SK-N-SH (cell line): ENCODE measurements around the gene ALPK3. TPM values are rescaled to one million over a fixed set of nuclear protein-coding genes. Genes with fewer than 3 reads are reported as not detected.

ENCODE experiments used
- CTCF ChIA-PET: fragments of 300-600, 350-600 bp; formaldehyde crosslinking; extraction: SDS; loops from one replicate; lab custom pipeline; 2021; lab: Yijun Ruan, JAX
- POLR2A ChIA-PET: fragments of 350-600 bp; sonication (Branson Sonifier 250); formaldehyde crosslinking; extraction: SDS; loops from one replicate; lab custom pipeline; 2020; ENCODE audit warnings: antibody characterized with exemption, inconsistent platforms; lab: Yijun Ruan, JAX
- DNase-seq: peaks from one replicate; pipeline ENCODE4 v3.0.0; 2012
- H2AFZ ChIP-seq: fragments of 200-600 bp; sonication (generic); 2 replicates; pipeline ENCODE4 v1.8.1; 2016; ENCODE audit warnings: antibody characterized with exemption, mild to moderate bottlenecking, low read depth
- H3F3A ChIP-seq: fragments of 200-600 bp; sonication (generic); replicated peaks from 2 replicates; pipeline ENCODE3; 2016; ENCODE audit warnings: antibody characterized with exemption, mild to moderate bottlenecking; ENCODE audit not compliant: insufficient read depth
- H3K27ac ChIP-seq, 2 experiments: fragments of 200-500 bp in 1 of 2; fragments of 200-600 bp in 1 of 2; sonication (Bioruptor generic) in 1 of 2; sonication (generic), shearing (Covaris generic) in 1 of 2; 2 replicates each; pipeline versions ENCODE4 v1.5.1 to v1.6.1; 2014 to 2016; ENCODE audit warnings: low read depth in 2 of 2, inconsistent platforms in 1 of 2, low read length in 1 of 2, mild to moderate bottlenecking in 1 of 2, mixed read lengths in 1 of 2
- H3K27me3 ChIP-seq: fragments of 200-600 bp; sonication (generic), shearing (Covaris generic); 2 replicates; pipeline ENCODE4 v1.6.1; 2016; ENCODE audit warnings: mixed run types; ENCODE audit not compliant: insufficient read depth
- H3K36me3 ChIP-seq, 2 experiments: fragments of 200-500 bp in 1 of 2; fragments of 200-600 bp in 1 of 2; sonication (Bioruptor generic) in 1 of 2; sonication (generic) in 1 of 2; replicated peaks in 1 of 2; 2 replicates each; pipeline versions ENCODE3 to v1.5.1; 2014 to 2016; ENCODE audit warnings: low read length in 1 of 2, mild to moderate bottlenecking in 1 of 2; ENCODE audit not compliant: insufficient read depth in 2 of 2, control insufficient read depth in 1 of 2
- H3K4me1 ChIP-seq, 2 experiments: fragments of 200-500 bp in 1 of 2; fragments of 200-600 bp in 1 of 2; sonication (Bioruptor generic) in 1 of 2; sonication (generic), shearing (Covaris generic) in 1 of 2; 2 replicates each; pipeline versions ENCODE4 v1.5.1 to v1.6.1; 2014 to 2016; ENCODE audit warnings: low read depth in 1 of 2, low read length in 1 of 2, mixed run types in 1 of 2; ENCODE audit not compliant: insufficient read depth in 2 of 2, control insufficient read depth in 1 of 2
- H3K4me2 ChIP-seq: fragments of 200-600 bp; sonication (generic), shearing (Covaris generic); 2 replicates; pipeline ENCODE4 v1.6.1; 2017; ENCODE audit warnings: mixed run types
- H3K4me3 ChIP-seq, 2 experiments: fragments of 200-500 bp in 1 of 2; fragments of 200-600 bp in 1 of 2; sonication (Bioruptor generic) in 1 of 2; sonication (generic), shearing (Covaris generic) in 1 of 2; 2 replicates each; pipeline versions ENCODE4 v1.5.1 to v1.8.1; 2014 to 2016; ENCODE audit warnings: low read depth in 2 of 2, inconsistent platforms in 1 of 2, low read length in 1 of 2, mild to moderate bottlenecking in 1 of 2, mixed read lengths in 1 of 2, moderate library complexity in 1 of 2
- H3K79me2 ChIP-seq: fragments of 200-600 bp; sonication (generic); 2 replicates; pipeline ENCODE4 v1.8.1; 2017; ENCODE audit warnings: mild to moderate bottlenecking; ENCODE audit not compliant: insufficient read depth
- H3K9ac ChIP-seq: fragments of 200-600 bp; sonication (generic); 2 replicates; pipeline ENCODE4 v1.6.1; 2017; ENCODE audit warnings: mixed run types
- H3K9me2 ChIP-seq: fragments of 200-600 bp; sonication (generic); 2 replicates; pipeline ENCODE4 v1.6.1; 2017; ENCODE audit warnings: mixed run types
- H3K9me3 ChIP-seq: fragments of 200-600 bp; sonication (generic); 2 replicates; pipeline ENCODE4 v1.6.1; 2017; ENCODE audit warnings: mixed run types, mild to moderate bottlenecking, moderate library complexity
- H4K20me1 ChIP-seq: fragments of 200-600 bp; sonication (generic); 2 replicates; pipeline ENCODE4 v1.6.1; 2017; ENCODE audit warnings: mild to moderate bottlenecking, mixed run types; ENCODE audit not compliant: insufficient read depth
- CHD2 ChIP-seq: fragments of 150-350 bp; IDR thresholded peaks from 2 replicates; pipeline ENCODE4 v1.6.1; 2018; ENCODE audit warnings: low read length; ENCODE audit not compliant: partially characterized antibody
- IRF3 ChIP-seq: fragments of 150-350 bp; IDR thresholded peaks from 2 replicates; pipeline ENCODE4 v1.6.1; 2016; ENCODE audit warnings: mild to moderate bottlenecking, low read depth, low read length
- MXI1 ChIP-seq: IDR thresholded peaks from 2 replicates; pipeline ENCODE4 v1.6.1; 2012; ENCODE audit warnings: mild to moderate bottlenecking, low read depth, low read length, improper control_type of control experiment
- NRF1 ChIP-seq: IDR thresholded peaks from 2 replicates; pipeline ENCODE4 v1.6.1; 2012; ENCODE audit warnings: low read depth, mild to moderate bottlenecking, low read length
- RCOR1 ChIP-seq: fragments of 150-350 bp; IDR thresholded peaks from 2 replicates; pipeline ENCODE4 v1.6.1; 2017; ENCODE audit warnings: antibody characterized with exemption, low read length
- RXRA ChIP-seq: IDR thresholded peaks from 2 replicates; pipeline ENCODE4 v1.4.0; 2012; ENCODE audit warnings: low read depth, mild to moderate bottlenecking, borderline replicate concordance
- TEAD4 ChIP-seq: IDR thresholded peaks from 2 replicates; pipeline ENCODE4 v1.4.0; 2012; ENCODE audit warnings: mild to moderate bottlenecking, borderline replicate concordance; ENCODE audit not compliant: insufficient read depth
- WGBS: methylation state at CpG from one replicate; pipeline ENCODE4 v1.1.6; 2017; ENCODE audit warnings: low lambda C conversion rate; 5-methylcytosine and 5-hydroxymethylcytosine counted together
- polyA plus RNA-seq, 3 experiments: library from polyadenylated mRNA; depleted of rRNA; stranded (reverse); fragments of >200 nt; gene quantifications; 2 replicates each; pipeline ENCODE4 v1.2.3, GENCODE V29; 2012
- TF ChIP-seq, protein P1 (sequence below): fragments of 200-600 bp; sonication (generic); IDR thresholded peaks from 2 replicates; pipeline ENCODE4 v1.6.1; 2017; ENCODE audit warnings: antibody characterized with exemption, mild to moderate bottlenecking, moderate library complexity

Gene ALPK3
- polyA plus RNA-seq, 1 of the 3 experiments (the other 2 are of a cell fraction), result 0.16 TPM

GRCh38 chr15:84880007-84880406 lies 62.9 kb downstream of the ALPK3 start:
- Histone ChIP-seq H3K27me3 (no peaks in the 10 kb centered on the region), H3K79me2 (no peaks in the 10 kb centered on the region), H3K36me3 (no peaks in the 10 kb centered on the region), H3K4me2 (no peak overlapping the region), H3F3A (no peaks in the 10 kb centered on the region), H3K27ac (no peak overlapping the region), H3K4me1 (peaks cover 0 to 3% of the 10 kb centered on the region in 2 experiments; a peak in 1 of 4 replicates), H4K20me1 (no peaks in the 10 kb centered on the region), H2AFZ (no peak overlapping the region), H3K9me2 (no peaks in the 10 kb centered on the region), H3K9ac (no peak overlapping the region), H3K9me3 (no peaks in the 10 kb centered on the region), H3K4me3 (no peak overlapping the region)
- ChIA-PET POLR2A (no interaction called here), CTCF (interaction anchor here (0.9 kb wide), 1 partner anchor 35 kb away, joined by 3 read pairs; no protein-coding TSS in a partner anchor)
- TF ChIP-seq MXI1, result no peak
- TF ChIP-seq, protein P1, sequence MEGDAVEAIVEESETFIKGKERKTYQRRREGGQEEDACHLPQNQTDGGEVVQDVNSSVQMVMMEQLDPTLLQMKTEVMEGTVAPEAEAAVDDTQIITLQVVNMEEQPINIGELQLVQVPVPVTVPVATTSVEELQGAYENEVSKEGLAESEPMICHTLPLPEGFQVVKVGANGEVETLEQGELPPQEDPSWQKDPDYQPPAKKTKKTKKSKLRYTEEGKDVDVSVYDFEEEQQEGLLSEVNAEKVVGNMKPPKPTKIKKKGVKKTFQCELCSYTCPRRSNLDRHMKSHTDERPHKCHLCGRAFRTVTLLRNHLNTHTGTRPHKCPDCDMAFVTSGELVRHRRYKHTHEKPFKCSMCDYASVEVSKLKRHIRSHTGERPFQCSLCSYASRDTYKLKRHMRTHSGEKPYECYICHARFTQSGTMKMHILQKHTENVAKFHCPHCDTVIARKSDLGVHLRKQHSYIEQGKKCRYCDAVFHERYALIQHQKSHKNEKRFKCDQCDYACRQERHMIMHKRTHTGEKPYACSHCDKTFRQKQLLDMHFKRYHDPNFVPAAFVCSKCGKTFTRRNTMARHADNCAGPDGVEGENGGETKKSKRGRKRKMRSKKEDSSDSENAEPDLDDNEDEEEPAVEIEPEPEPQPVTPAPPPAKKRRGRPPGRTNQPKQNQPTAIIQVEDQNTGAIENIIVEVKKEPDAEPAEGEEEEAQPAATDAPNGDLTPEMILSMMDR, result no peak
- TF ChIP-seq RCOR1, result no peak
- DNase-seq, result no peak
- 84% methylated on average over 3 of the region's 3 CpGs for WGBS

DNA sequence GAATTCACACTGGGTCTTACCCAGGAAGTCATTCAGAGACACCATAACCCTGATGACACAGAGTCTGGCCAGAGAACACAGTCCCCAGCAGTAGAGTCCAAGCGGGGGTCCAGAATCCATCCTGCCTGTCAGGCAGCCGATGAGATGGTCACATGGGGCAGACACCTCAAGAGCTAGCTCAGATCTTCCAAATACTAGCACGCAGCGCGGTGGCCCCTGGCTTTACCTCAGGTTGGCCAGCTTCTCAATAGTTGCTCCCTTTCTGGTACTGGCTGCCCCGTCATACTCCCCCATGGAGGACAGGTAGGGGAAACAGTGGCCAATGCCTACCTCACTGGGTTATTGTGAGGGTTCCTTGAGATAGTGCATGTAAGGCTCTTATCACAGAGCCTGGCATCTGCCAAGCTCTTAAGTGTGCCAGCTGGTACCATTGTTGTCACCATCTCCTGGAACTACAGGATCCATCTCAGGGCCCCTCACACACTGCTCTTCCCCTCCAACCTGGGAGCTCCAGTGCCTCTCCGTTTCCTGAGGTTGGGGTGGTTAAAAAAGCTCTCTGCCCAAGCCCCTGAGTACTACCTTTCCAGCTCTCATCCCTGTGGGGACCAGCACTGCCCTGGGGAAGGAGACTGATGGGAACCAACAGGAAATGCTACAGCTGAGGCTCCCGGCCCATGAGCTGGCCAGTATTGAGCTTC lies 63.8 kb downstream of the ALPK3 start:
- POLR2A ChIA-PET, result no interaction called here
- Histone ChIP-seq H3K27ac (no peak overlapping the region), H4K20me1 (no peaks in the 10 kb centered on the region), H3K4me2 (no peak overlapping the region), H3K36me3 (no peaks in the 10 kb centered on the region), H3F3A (no peaks in the 10 kb centered on the region), H3K79me2 (no peaks in the 10 kb centered on the region), H2AFZ (no peak overlapping the region), H3K27me3 (no peaks in the 10 kb centered on the region), H3K9me3 (no peaks in the 10 kb centered on the region)
- WGBS, result 94% methylated on average over 7 of the region's 8 CpGs
- no peak for DNase-seq
- no peak for TF ChIP-seq RXRA
- TF ChIP-seq IRF3, result no peak
- no peak for TF ChIP-seq TEAD4
- TF ChIP-seq NRF1, result no peak
- no peak for TF ChIP-seq CHD2
- TF ChIP-seq, all 33 proteins: peak for 0
- no peak overlapping the region for H3K4me3 ChIP-seq
- H3K9me2 ChIP-seq, result no peaks in the 10 kb centered on the region
- H3K9ac ChIP-seq, result no peak overlapping the region
- CTCF ChIA-PET, result interaction anchor here (0.6 to 1.5 kb wide), 6 partner anchors 9 to 282 kb away, joined by 3 to 5 read pairs (median 3); no protein-coding TSS in a partner anchor
- H3K4me1 ChIP-seq, result peaks cover 0 to 3% of the 10 kb centered on the region in 2 experiments; a peak in 1 of 4 replicates
